ENCODE data around the gene EVA1C. TPM values are rescaled to one million over a fixed set of nuclear protein-coding genes. Genes with fewer than 3 reads are reported as not detected.
"Not testable (repeated sequence)": the region's sequence is repeated elsewhere in the genome, so short reads cannot be mapped to it uniquely, and the experiment has no call there.

EVA1C gene
- total and polyA plus RNA-seq, 2 donors from 2014 or later: 13.8 to 63.4 TPM

DNA sequence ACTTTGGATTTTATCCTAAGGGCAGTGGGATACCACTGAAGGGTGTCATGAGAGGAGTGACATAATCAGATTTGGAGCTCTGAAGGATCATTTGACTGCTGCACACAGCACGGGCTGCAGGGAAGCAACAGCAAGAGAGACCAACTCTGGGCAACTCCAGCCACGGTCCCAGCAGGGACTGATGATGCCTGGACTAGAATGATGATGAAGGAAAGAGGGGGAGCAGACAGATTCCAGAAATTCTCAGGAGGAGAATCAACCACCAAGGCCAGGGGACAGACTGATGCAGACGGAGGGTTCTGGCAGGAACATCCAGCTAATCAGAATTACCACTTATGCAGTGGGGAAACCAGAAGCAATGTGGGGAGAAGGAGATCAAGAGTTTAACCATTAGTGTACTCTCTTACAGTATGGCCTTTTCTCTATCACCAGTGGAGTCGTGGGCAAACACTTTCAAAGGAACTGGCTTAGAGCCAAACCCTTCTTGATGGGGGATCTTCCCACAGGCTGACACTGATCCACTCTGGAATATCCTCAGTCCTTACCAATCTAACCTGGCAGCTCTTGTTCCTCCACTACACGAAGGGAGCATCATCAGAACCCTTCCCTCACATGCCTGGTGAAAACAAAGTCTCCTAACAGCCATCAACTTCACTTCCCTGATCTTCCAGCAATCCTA is 23.0 kb upstream of the EVA1C start:
- H3K36me3 ChIP-seq (ENCODE audit: control insufficient read depth in 2 of 3, insufficient read depth in 3 of 3, low read length in 3 of 3): no peaks in the 10 kb centered on the region
- TF ChIP-seq, protein P1, sequence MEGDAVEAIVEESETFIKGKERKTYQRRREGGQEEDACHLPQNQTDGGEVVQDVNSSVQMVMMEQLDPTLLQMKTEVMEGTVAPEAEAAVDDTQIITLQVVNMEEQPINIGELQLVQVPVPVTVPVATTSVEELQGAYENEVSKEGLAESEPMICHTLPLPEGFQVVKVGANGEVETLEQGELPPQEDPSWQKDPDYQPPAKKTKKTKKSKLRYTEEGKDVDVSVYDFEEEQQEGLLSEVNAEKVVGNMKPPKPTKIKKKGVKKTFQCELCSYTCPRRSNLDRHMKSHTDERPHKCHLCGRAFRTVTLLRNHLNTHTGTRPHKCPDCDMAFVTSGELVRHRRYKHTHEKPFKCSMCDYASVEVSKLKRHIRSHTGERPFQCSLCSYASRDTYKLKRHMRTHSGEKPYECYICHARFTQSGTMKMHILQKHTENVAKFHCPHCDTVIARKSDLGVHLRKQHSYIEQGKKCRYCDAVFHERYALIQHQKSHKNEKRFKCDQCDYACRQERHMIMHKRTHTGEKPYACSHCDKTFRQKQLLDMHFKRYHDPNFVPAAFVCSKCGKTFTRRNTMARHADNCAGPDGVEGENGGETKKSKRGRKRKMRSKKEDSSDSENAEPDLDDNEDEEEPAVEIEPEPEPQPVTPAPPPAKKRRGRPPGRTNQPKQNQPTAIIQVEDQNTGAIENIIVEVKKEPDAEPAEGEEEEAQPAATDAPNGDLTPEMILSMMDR (IDR thresholded peaks at IDR 0.05; ENCODE audit: borderline replicate concordance, extremely low read depth, insufficient read depth): no peak
- H3K27me3 ChIP-seq (ENCODE audit: control insufficient read depth, insufficient read depth, low read length): no peaks in the 10 kb centered on the region
- peaks cover 4 to 8% (median 6%) of the 10 kb centered on the region in 3 donors for H3K4me1 ChIP-seq (ENCODE audit: control insufficient read depth in 2 of 3, insufficient read depth in 2 of 3, low read depth in 1 of 3, low read length in 3 of 3)
- H3K4me3 ChIP-seq (ENCODE audit: low read length in 3 of 3): no peak overlapping the region
- intact Hi-C loops (cut with DNase I): no loop called here
- no peak overlapping the region for H3K27ac ChIP-seq (ENCODE audit: low read depth in 2 of 2, low read length in 2 of 2)
- FAIRE-seq (no peak), DNase-seq (no peak)
- no peak overlapping the region for H3K9ac ChIP-seq (ENCODE audit: low read length in 3 of 3)
- H3K9me3 ChIP-seq (ENCODE audit: control insufficient read depth in 2 of 3, insufficient read depth in 1 of 3, low read length in 3 of 3): no peaks in the 10 kb centered on the region

DNA sequence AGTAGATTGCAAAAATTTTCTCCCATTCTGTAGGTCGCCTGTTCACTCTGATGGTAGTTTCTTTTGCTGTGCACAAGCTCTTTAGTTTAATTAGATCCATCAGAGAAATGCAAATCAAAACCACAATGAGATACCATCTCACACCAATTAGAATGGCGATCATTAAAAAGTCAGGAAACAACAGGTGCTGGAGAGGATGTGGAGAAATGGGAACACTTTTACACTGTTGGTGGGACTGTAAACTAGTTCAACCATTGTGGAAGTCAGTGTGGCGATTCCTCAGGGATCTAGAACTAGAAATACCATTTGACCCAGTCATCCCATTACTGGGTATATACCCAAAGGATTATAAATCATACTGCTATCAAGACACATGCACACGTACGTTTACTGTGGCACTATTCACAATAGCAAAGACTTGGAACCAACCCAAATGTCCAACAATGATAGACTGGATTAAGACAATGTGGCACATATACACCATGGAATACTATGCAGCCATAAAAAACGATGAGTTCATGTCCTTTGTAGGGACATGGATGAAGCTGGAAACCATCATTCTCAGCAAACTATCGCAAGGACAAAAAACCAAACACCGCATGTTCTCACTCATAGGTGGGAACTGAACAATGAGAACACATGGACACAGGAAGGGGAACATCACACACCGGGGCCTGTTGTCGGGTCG is 21.8 kb upstream of the EVA1C start:
- FAIRE-seq: not testable (repeated sequence)

DNA sequence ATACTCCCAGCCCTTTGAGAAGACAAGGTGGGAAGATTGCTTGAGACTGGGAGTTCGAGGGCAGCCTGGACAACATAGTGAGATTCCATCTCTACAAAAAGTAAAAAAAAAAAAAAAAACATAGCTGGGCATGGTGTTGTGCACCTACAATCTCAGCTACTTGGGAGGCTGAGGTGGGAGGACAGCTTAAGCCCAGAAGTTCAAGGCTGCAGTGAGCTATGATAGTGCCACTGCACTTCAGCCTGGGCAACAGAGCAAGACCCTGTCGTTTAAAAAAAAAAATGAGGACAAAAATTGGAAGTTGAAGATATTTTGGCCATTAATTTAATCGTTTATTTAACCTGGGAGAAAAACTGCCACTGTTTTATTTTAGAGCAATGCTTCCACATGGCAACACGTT is 20.8 kb upstream of the EVA1C start:
- H3K27me3 ChIP-seq (ENCODE audit: control insufficient read depth, insufficient read depth, low read length): no peaks in the 10 kb centered on the region
- intact Hi-C loops (cut with DNase I): no loop called here
- TF ChIP-seq, protein P1 (IDR thresholded peaks at IDR 0.05; ENCODE audit: borderline replicate concordance, extremely low read depth, insufficient read depth): no peak
- H3K9me3 ChIP-seq (ENCODE audit: control insufficient read depth in 2 of 3, insufficient read depth in 1 of 3, low read length in 3 of 3): no peaks in the 10 kb centered on the region
- H3K27ac ChIP-seq (ENCODE audit: low read depth in 2 of 2, low read length in 2 of 2): no peak overlapping the region
- H3K36me3 ChIP-seq (ENCODE audit: control insufficient read depth in 2 of 3, insufficient read depth in 3 of 3, low read length in 3 of 3): no peaks in the 10 kb centered on the region
- peak overlapping the region in 1 of 3 donors; percentile 52 for H3K9ac ChIP-seq (ENCODE audit: low read length in 3 of 3)
- H3K4me1 ChIP-seq (ENCODE audit: control insufficient read depth in 2 of 3, insufficient read depth in 2 of 3, low read depth in 1 of 3, low read length in 3 of 3): peaks cover 4 to 8% (median 6%) of the 10 kb centered on the region in 3 donors
- DNase-seq (no peak), FAIRE-seq (no peak)
- H3K4me3 ChIP-seq (ENCODE audit: low read length in 3 of 3): peak overlapping the region; percentile 70 to 95 (median 85)

More for the DNA sequence above, 21.8 kb upstream of the EVA1C start:
- H3K36me3 ChIP-seq (ENCODE audit: control insufficient read depth in 2 of 3, insufficient read depth in 3 of 3, low read length in 3 of 3); H3K4me3 ChIP-seq (ENCODE audit: low read length in 3 of 3); DNase-seq; H3K27me3 ChIP-seq (ENCODE audit: control insufficient read depth, insufficient read depth, low read length); H3K9ac ChIP-seq (ENCODE audit: low read length in 3 of 3); H3K27ac ChIP-seq (ENCODE audit: low read depth in 2 of 2, low read length in 2 of 2); H3K4me1 ChIP-seq (ENCODE audit: control insufficient read depth in 2 of 3, insufficient read depth in 2 of 3, low read depth in 1 of 3, low read length in 3 of 3); intact Hi-C loops (cut with DNase I); H3K9me3 ChIP-seq (ENCODE audit: control insufficient read depth in 2 of 3, insufficient read depth in 1 of 3, low read length in 3 of 3): not testable (repeated sequence)

DNA sequence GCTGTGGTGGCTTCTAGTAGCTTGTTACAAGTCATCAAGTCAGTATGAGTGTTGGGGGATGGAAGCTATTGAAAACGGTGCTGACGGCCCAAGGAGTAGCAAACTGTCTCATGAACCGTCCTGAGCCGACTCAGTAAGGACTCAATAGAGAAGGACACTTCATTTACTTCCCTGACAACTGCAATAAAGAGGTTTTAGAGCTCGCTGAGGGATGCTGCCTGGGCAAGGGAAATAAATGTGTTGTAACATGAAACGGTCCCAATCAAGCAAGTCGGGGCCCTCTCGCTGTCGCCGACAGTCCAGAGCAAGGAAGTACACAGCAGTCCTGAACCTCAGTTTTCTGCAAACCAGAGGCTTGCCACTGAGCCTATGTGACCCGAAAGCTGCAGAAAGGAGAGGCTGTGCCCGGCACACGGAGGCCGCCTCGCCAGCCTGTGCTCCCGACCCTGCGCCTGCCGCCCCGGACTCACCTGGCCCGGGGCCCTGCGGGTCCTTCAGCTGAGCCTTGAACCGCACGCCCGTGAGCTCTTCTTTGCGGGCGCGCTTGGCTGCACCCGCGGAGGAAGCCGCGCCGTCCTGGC is 20.1 kb upstream of the EVA1C start:
- H3K9me3 ChIP-seq (ENCODE audit: control insufficient read depth in 2 of 3, insufficient read depth in 1 of 3, low read length in 3 of 3): no peaks in the 10 kb centered on the region
- H3K9ac ChIP-seq (ENCODE audit: low read length in 3 of 3): peak overlapping the region in 2 of 3 donors; percentile 27 to 52
- intact Hi-C loops (cut with DNase I): no loop called here
- no peak for FAIRE-seq
- no peak overlapping the region for H3K27ac ChIP-seq (ENCODE audit: low read depth in 2 of 2, low read length in 2 of 2)
- no peaks in the 10 kb centered on the region for H3K36me3 ChIP-seq (ENCODE audit: control insufficient read depth in 2 of 3, insufficient read depth in 3 of 3, low read length in 3 of 3)
- DNase-seq: peak in 3 of 5 donors; percentile 11 to 44 (median 11)
- peaks cover 4 to 8% (median 6%) of the 10 kb centered on the region in 3 donors for H3K4me1 ChIP-seq (ENCODE audit: control insufficient read depth in 2 of 3, insufficient read depth in 2 of 3, low read depth in 1 of 3, low read length in 3 of 3)
- TF ChIP-seq, protein P1 (IDR thresholded peaks at IDR 0.05; ENCODE audit: borderline replicate concordance, extremely low read depth, insufficient read depth): no peak
- H3K4me3 ChIP-seq (ENCODE audit: low read length in 3 of 3): peak overlapping the region; percentile 70 to 95 (median 85)
- no peaks in the 10 kb centered on the region for H3K27me3 ChIP-seq (ENCODE audit: control insufficient read depth, insufficient read depth, low read length)
